HG02870 (cell line): ENCODE data around the gene MAG.

ENCODE experiments used
- ATAC-seq: cut with Tn5 transposase; IDR thresholded peaks from one replicate; pipeline ENCODE4 v1.9.1; 2021; ENCODE audit warnings: mild to moderate bottlenecking, moderate library complexity; ENCODE audit not compliant: unreplicated experiment

MAG gene

DNA sequence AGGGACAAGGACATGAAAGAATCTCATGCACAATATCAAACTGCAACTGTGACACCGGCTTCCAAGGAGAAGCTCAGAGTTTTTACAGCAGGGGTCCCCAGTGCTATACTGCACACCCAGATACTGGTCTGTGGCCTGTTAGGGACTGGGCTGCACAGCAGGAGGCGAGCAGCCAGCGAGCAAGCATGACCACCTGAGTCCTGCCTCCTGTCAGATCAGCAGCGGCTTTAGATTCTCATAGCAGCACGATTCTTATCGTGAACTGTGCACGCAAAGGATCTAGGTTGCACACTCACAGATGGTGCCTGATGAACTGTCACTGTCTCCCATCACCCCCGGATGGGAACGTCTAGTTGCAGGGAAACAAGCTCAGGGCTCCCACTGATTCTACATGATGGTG is 23.9 kb downstream of the MAG start:
- no peak for ATAC-seq

DNA sequence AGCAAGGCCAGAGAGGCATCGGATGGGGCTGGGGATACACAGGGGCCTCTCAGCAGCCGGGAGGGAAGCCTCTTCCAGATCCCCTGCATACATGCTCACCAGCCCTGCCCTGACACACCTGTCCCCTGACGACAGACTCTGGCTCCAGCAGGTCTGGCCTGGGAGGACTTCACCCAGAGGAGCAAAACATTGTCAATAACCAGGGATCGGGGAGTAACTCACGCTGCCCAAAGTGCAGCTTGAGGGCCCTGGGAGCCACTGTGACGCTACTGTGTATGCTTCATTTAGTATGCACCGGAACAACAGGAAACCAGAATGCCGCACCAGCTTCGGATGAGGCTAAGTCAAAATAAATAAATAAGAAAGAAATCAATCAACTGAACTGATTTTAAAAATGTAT is 24.6 kb downstream of the MAG start:
- ATAC-seq = no peak

DNA sequence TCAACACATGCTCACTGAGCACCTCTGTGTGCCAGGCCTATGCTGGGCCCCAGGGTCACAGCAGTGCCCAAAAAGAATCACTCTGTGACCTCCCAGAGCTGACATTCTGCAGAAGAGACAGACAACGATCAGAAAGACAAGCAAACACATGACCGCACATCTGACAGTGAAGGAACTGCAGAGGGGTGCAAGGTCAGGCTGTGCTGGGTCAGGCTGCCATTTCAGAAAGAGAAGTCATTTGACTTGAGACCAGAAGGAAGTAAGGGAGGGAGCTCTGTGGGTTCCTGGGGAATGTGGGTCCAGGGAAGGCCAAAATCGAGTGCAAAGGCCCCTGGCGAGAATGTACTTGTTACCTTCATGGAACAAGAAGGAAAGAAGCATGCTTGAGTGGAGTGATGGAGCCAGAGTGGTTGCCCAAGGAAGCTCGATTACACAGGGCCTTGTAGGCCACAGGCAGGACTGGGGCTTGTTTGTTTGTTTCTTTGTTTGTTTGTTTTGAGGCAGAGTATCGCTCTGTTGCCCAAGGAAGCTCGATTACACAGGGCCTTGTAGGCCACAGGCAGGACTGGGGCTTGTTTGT is 25.6 kb downstream of the MAG start:
- ATAC-seq = no peak

DNA sequence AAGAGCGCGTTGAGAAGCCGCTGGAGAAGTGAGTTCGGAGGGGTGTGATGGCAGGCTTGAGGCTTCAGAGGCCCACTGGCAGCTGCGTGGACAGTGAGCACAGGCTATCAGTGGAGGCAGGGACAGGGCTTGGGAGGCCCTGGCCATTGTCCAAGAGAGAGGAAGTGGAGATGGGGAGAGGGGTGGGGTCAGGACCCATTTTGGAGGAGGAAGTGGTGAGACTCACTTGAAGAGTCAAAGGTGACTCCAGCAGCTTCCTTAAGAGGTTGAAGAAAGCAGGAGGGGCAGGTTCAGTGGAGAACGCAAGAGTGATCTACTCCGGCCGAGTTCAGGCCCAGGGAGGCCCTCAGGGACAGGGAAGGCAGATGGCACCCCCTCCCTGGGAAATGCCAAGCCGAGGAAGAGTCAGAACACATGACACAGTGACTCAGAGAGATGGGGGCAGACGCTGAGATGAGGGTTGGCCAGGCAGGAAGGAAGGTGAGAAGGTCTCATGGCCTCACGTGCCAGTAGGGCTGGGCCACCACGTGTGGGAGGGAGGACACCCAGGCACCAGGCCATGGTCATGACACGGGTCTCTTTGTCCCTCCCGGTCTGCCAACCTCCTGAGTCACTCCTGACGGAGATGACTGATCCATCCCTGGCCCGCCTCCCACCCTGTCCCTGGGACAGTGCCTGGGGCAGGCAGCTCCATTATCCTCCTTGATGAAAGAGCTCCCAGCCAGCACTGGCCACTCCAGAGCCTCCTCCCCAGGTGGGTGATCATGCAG is 26.9 kb downstream of the MAG start:
- ATAC-seq = no peak

DNA sequence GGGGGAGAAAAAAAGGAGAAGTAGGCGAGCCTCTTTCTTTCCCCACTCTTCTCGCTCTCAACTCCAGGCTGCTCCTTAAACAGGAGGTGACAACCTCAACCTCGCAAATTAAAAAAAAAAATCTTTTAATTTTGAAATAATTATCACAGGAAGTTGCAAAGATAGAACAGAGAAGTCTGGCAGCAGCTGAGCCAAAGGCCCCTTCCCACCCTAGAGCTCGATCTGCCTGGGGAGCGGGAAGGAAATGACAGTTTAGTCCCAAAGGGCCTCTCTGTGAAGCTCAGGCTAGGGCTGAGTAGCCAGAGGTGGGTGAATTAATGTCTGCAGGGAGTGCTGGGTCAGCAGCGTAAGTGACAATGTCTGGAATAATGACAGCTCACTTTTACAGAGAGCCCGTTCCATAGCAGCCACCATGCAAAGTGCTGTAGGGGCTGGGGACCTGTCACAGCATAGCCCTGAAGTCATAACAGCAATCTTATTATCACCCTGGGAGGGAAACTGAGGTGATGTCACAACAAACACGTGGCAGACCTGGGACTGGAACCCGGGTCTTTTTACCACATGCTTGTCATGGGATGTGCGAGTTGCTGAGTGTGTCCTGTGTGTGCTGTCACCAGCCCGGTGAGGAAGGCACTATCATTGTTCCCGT is 28.2 kb downstream of the MAG start:
- ATAC-seq = no peak

DNA sequence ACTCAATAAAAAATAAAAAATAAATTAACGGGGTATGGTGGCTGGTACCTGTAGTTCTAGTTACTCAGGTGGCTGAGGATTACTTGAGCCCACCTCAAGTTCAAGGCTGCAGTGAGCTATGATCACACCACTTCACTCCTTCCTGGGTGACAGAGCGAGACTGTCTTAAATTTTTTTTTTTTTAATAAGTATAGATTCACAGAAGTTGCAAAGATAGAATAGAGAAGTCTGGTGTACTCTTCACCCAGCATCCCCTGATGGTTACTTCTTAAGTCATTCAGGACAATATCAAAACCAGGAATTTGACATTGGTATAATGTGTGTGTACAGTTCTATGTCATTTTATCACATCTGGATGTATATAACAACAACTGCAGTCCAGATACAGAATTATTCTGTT is 29.3 kb downstream of the MAG start:
- no peak for ATAC-seq

DNA sequence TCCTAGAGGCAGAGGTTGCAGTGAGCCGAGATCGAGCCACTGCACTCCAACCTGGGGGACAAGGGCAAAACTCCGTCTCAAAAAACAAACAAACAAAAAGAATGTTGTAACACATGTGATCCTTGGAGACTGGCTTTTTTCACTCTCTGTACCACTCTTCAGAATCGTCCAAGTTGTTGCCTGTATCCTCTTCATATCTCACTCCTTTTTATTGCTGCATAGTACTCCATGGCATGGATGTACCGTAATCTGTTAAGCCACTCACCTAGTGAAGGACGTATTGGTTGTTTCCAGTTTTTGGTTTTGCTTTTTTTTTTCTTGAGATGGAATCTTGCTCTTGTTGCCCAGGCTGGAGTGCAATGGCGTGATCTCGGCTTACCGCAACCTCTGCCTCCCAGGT is 30.1 kb downstream of the MAG start:
- no peak for ATAC-seq

DNA sequence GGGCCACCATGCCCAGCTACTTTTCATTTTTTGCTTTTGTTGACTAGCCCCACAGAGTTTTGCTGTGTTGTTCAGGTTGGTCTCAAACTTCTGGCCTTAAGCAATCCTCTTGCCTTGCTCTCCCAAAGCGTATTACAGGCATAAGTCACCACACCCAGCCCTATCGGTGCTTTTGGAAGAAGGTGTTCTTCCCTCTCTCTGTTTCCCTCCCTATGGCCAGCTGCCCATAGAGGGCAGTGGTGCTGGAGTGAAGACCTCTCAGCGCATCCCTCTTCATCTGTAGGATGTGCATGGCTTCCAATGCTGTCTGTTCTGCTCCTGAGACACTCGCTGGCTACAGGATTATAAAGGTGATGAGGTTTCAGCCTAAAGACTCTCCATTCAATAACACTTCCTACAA is 35.7 kb downstream of the MAG start:
- ATAC-seq = no peak

DNA sequence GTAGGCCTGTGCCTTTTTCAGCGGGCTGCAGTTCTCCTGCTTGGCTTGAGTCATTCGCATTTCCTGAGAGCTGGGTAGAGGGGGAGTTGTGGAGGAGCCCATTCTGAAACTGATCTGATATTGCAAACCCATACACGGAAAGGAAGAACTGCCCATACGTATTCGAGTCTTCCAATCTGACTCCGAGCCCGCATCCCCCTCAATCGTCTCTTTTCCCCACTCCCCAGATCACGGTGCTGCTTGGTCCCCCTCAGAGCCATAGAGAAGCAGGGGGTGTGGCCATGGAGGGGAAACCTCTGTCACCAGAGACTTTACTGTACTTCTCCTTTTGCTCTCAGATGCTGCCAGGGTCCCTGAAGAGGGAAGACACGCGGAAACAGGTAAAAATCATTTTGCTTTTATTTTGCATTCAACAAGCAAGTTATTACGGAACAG is 36.9 kb downstream of the MAG start, which contains the start of gene CD22:
Gene CD22, plus strand, starts transcription at position 337 of the 435 bp plus-strand sequence. CDS start 2,854 bp downstream, outside the sequence.
- ATAC-seq = no peak

DNA sequence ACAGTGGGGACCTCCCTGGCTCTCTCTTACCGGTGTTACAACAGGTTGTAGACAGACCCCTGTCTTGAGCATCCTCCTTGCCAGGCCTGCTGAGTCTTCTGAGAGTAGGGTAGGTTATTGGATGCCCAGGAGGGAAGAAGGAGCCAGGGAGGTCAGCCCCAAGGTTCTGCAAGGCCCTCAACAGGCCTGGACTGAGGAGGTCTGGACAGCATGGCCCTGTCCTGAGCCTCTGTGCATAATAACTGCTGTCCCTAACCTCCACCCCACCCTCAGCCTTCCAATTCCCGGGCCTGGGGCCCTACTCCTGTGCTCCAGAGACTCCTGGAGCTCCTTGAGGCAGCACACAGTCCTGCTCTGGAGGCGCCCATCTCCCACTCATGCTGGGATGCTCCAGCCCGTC is 37.4 kb downstream of the MAG start:
- ATAC-seq = no peak

DNA sequence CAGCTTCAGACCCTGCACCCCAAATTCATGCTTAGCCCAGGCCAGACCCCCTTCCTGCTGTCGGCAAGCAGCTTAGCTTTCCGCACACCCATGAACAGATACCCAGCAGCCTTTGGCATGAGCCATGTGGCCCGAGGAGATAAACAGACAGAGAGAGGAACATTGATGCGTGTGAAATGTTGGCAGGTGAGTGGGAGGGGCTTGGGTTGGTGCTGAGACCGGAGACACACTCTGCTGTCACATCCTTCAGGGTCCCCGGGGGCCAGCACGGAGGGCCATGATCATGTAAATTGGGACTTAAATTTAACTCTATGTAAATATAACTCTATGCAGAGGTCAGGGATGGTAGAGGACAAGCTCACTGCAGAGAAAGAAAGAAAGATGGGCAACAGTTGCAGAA is 38.5 kb downstream of the MAG start:
- no peak for ATAC-seq

DNA sequence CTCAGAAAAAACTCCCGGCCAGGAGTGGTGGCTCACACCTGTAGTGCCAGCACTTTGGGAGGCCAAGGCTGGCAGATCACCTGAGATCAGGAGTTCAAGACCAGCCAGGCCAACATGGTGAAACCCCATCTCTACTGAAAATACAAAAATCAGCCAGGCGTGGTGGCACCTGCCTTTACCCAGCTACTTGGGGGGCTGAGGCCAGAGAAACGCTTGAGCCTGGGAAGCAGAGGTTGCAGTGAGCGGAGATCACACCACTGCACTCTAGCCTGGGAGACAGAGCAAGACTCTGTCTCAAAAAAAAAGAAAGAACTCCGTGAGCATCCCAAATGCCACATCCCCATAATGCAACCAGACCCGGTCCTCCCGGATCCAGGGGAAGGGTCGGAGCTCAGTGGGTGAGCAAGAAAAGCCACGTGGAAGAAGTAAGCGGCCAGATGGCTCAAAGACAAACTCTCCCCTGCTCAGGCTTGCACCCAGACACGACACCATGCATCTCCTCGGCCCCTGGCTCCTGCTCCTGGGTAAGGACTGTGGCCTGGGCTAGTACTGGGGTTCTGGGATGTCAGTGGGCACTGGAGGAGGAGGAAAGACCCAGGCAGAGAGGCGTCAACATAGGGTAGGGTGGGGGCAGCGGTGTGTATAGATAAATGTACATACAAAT is 39.7 kb downstream of the MAG start:
- ATAC-seq = no peak

DNA sequence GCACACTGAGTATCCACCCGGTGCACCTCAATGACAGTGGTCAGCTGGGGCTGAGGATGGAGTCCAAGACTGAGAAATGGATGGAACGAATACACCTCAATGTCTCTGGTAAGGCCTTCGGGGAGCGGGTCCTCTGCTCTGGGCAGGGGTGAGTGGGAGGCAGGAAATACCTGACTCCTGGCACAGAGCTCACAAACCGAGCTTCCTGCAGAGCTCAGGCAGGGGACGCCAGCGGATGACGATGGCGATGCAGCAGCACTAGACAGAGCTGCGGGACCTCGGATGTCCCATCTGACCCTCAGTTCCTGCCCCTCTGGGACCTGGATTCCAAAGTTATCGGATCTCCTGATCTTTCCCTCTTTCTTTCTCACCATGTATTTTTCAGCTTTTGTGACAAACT is 40.9 kb downstream of the MAG start:
- no peak for ATAC-seq

DNA sequence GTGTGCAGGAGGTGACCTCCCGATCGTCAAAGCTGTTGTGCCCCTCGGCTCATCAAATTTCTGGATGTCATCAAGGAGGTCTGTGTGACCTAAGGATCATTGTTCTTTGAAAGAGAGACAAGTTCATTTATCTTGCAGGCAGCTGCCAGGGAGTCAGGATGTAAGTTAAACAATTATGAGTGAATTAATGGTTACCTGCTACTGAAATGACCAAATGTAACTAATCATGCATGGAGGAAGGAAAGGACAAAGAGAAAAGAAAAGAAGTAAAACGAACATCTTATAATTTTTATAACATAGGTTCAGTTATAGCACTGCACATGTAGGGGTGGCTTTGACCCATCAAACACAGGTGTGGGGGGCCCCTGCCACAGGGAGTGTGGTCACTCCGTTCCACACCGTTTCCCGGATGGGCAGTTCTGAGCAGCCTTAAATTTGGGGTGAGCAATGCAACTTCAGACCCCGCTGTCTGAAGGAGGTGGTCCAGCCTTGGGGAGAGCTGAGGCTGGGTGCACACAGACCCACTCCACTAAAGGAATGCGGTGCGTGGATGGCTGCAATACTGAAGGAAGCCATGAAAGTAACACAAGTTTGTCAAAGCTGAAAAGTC is 42.3 kb downstream of the MAG start:
- ATAC-seq = no peak

DNA sequence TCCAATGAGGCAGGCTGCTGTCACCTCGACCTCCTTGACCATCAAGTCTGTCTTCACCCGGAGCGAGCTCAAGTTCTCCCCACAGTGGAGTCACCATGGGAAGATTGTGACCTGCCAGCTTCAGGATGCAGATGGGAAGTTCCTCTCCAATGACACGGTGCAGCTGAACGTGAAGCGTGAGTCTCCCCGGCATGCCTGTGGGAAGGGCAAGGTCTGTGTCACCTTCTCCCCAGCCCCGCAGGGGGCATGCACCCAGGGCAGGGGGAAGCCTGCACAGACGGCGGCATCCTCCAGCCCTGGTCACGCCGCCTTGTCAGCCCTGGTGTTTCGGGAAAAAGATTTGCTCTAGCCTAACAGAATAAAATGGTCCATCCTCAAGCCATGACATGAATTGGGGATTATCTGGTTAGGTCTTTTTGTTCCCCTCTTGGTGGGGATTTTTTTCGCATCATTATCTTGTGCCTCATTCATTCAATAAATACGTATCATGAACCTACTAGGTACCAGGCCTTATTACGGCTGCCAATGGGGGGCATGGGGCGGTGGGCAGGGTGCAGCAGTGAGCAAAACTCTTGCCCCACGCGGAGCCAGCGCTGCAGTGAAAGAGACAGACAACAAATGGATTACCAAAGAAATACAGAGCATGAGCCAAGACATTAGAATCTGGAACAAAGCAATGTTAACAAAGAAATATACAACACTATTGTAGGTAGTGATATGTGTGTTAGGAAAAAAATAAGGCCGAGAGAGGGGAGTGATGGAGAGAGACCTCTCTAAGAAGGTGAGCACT is 44.4 kb downstream of the MAG start:
- no peak for ATAC-seq

DNA sequence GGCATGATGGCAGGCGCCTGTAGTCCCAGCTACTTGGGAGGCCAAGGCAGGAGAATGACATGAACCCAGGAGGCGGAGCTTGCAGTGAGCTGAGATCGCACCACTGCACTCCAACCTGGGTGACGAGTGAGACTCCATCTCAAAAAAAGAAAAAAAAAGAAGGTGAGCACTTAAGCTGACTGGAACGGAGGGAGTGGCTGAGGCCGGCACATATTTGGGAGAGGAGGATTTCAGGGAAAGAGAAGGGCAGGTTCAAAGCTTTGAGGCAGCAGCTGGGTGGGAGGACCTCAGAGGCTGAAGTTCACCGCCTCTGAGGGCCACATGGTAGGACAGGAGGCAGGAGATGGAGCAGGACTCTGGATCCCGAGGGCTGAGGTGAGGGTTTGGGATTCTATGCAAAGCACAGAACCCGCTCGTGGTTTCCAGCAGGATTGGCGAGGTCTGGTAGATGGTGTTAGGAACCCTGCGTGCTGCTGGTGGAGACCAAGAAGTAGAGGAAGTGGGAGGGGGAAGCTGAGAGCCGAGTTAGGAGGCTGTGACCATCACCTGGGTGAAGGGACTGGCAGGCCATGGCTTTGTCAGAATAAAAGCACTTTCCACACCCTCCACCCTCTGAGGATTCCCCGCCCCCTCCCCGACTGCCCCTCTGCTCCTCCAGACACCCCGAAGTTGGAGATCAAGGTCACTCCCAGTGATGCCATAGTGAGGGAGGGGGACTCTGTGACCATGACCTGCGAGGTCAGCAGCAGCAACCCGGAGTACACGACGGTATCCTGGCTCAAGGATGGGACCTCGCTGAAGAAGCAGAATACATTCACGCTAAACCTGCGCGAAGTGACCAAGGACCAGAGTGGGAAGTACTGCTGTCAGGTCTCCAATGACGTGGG is 45.4 kb downstream of the MAG start:
- ATAC-seq = no peak

DNA sequence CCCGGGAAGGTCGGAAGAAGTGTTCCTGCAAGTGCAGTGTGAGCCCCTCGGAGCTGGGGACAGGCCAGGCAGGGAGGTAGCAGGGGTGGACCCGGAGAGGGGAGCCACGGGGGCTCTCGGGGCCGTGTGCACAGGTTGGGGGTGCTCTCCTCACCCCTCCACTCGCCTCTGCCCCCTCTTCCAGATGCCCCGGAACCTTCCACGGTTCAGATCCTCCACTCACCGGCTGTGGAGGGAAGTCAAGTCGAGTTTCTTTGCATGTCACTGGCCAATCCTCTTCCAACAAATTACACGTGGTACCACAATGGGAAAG is 46.0 kb downstream of the MAG start:
- no peak for ATAC-seq

DNA sequence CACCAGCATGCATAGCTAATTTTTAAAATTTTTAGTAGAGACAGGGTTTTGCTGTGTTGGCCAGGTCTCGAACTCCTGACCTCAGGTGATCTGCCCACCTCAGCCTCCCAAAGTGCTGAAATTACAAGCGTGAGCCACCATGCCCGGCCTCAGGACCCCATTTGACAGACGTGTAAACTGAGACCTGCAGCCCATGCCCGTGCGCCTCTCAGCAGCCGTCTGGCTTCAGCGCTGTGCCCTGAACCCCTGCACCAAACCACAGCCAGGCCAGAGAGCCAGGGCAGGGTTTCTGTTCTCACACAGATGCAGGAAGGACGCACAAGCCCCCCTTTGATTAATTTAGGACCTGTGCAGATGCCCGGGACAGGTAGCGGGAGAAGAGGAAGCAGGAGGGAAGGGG is 48.5 kb downstream of the MAG start:
- no peak for ATAC-seq

DNA sequence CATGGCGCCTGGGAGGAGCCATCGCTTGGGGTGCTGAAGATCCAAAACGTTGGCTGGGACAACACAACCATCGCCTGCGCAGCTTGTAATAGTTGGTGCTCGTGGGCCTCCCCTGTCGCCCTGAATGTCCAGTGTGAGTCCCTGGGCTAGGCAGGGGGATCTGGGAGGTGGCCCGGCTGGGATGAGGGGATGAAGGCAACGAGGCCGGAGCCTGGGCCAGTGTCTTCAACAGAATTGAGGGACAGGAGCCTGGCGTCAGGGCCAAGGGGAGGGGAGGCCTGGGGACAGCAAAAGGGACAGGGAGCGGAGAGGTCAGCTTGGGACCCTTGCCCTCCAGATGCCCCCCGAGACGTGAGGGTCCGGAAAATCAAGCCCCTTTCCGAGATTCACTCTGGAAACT is 49.0 kb downstream of the MAG start:
- ATAC-seq = no peak
